ENCODE results near the gene PTPN3. TPM values are rescaled to one million over a fixed set of nuclear protein-coding genes. Genes with fewer than 3 reads are reported as not detected.

PTPN3 gene
- total and polyA plus RNA-seq, 10 of the 15 experiments (the other 5 are each of a cell fraction or from before 2014, with no cell fraction given), result 0.18 to 1.3 (median 0.39) TPM

- CTCF ChIA-PET, result interaction anchor here (0.6 to 5.7 kb wide), 13 partner anchors 11 to 453 kb away, joined by 3 to 74 read pairs (median 4); no protein-coding TSS in a partner anchor
- Histone ChIP-seq H3K9ac (ENCODE audit: control insufficient read depth, insufficient read depth, low read length) (no peak overlapping the region), H2AFZ (ENCODE audit: control insufficient read depth, low read depth, low read length) (no peak overlapping the region), H3K79me2 (ENCODE audit: control insufficient read depth, insufficient read depth, low read length) (no peaks in the 10 kb centered on the region), H3K27me3 (replicated peaks in 1 of 2; ENCODE audit: control insufficient read depth in 2 of 2, insufficient read depth in 2 of 2, low read length in 1 of 2) (no peaks in the 10 kb centered on the region), H3K4me1 (ENCODE audit: control insufficient read depth, insufficient read depth, low read length) (peaks cover 30% of the 10 kb centered on the region), H4K20me1 (ENCODE audit: control insufficient read depth, insufficient read depth) (no peaks in the 10 kb centered on the region), H3K4me2 (ENCODE audit: control insufficient read depth, insufficient read depth) (peak overlapping the region; percentile 36), H3K36me3 (ENCODE audit: control insufficient read depth in 2 of 2, insufficient read depth in 2 of 2, low read length in 1 of 2) (no peaks in the 10 kb centered on the region), H3K27ac (ENCODE audit: control insufficient read depth, insufficient read depth) (no peak overlapping the region), H3K4me3 (no peak overlapping the region), H3K9me3 (replicated peaks; ENCODE audit: control insufficient read depth, insufficient read depth, low read length) (no peaks in the 10 kb centered on the region)
- SMC1A ChIA-PET (ENCODE audit: uncharacterized antibody, unreplicated experiment), result interaction anchor here (1.0 to 4.8 kb wide), 12 partner anchors 9 to 445 kb away, joined by 3 to 49 read pairs (median 5); no protein-coding TSS in a partner anchor
- no TSS peak for BruUV-seq (replicated peaks)
- RAD21 ChIA-PET (ENCODE audit: unreplicated experiment), result interaction anchor here (0.9 to 3.2 kb wide), 8 partner anchors 11 to 445 kb away, joined by 3 to 33 read pairs (median 8); no protein-coding TSS in a partner anchor
- in situ Hi-C loops (cut with MboI), result no loop called here
- WGBS (ENCODE audit: insufficient coverage, insufficient replicate concordance, low lambda C conversion rate, missing lambda C conversion rate), result 2% methylated on average over 6 of the region's 6 CpGs
- FAIRE-seq, result peak; percentile 38
- DNase-seq (ENCODE audit: low read depth, low spot score), result no peak
- ATAC-seq, result peak; percentile 86
- POLR2A ChIA-PET, result interaction anchor here (0.6 to 1.8 kb wide), 7 partner anchors 10 to 289 kb away, joined by 3 to 9 read pairs (median 5); no protein-coding TSS in a partner anchor
- intact Hi-C loops (cut with micrococcal nuclease; ENCODE audit: unreplicated experiment), result loop anchor here (1.0 kb wide), 1 partner anchor 18 kb away; no protein-coding TSS in a partner anchor
- no peak for TF ChIP-seq KDM1A (IDR thresholded peaks at IDR 0.05; ENCODE audit: borderline replicate concordance)
- no peak for TF ChIP-seq HDAC6 (IDR thresholded peaks at IDR 0.05; ENCODE audit: unreplicated experiment)
- no peak for TF ChIP-seq HDGF (IDR thresholded peaks at IDR 0.05)
- no peak for TF ChIP-seq LARP7 (IDR thresholded peaks at IDR 0.05)
- peak; percentile 59 for TF ChIP-seq CUX1 (IDR thresholded peaks at IDR 0.05; ENCODE audit: insufficient replicate concordance, low read depth, low read length)
- TF ChIP-seq ELK1 (IDR thresholded peaks at IDR 0.05; ENCODE audit: low read depth, low read length), result no peak
- TF ChIP-seq ZNF217 (IDR thresholded peaks at IDR 0.05), result peak; percentile 97
- peak; percentile 35; the same call in 1 of the 2 replicates for TF ChIP-seq DPF2 (IDR thresholded peaks at IDR 0.05)
- TF ChIP-seq FOXM1 (IDR thresholded peaks at IDR 0.05; ENCODE audit: low read depth, low read length), result 0 out of 2 replicates have a peak, but pooled peaks have one; percentile 43
- TF ChIP-seq SMARCA5 (IDR thresholded peaks at IDR 0.05), result no peak
- TF ChIP-seq EED (IDR thresholded peaks at IDR 0.05; ENCODE audit: low read depth), result no peak
- TF ChIP-seq FOXK2 (IDR thresholded peaks at IDR 0.05), result no peak
- TF ChIP-seq NFYB (IDR thresholded peaks at IDR 0.05; ENCODE audit: insufficient read depth, low read depth, low read length), result no peak
- TF ChIP-seq MTA2 (IDR thresholded peaks at IDR 0.05; ENCODE audit: low read depth), result peak; percentile 58; the same call in 1 of the 2 replicates
- TF ChIP-seq EGR1 (IDR thresholded peaks at IDR 0.05; ENCODE audit: borderline replicate concordance in 1 of 2, low read depth in 2 of 2, low read length in 2 of 2), result no peak
- TF ChIP-seq MEF2B (IDR thresholded peaks at IDR 0.05; ENCODE audit: partially characterized antibody, poor library complexity, severe bottlenecking), result no peak
- peak; percentile 17 to 28; a peak in 2 of 4 replicates for TF ChIP-seq BHLHE40 (IDR thresholded peaks at IDR 0.05; ENCODE audit: borderline replicate concordance in 1 of 2, low read depth in 2 of 2, low read length in 1 of 2)
- no peak for TF ChIP-seq TAF1 (IDR thresholded peaks at IDR 0.05; ENCODE audit: borderline replicate concordance, low read depth, low read length)
- TF ChIP-seq ZNF207 (IDR thresholded peaks at IDR 0.05; ENCODE audit: borderline replicate concordance), result no peak
Observed at GRCh38 chr9:109399258-109399767, 98.8 kb downstream of the PTPN3 start.

Measured in GM12878 (cell line).